ENCODE data around the gene CCDC17.

CCDC17 gene

DNA sequence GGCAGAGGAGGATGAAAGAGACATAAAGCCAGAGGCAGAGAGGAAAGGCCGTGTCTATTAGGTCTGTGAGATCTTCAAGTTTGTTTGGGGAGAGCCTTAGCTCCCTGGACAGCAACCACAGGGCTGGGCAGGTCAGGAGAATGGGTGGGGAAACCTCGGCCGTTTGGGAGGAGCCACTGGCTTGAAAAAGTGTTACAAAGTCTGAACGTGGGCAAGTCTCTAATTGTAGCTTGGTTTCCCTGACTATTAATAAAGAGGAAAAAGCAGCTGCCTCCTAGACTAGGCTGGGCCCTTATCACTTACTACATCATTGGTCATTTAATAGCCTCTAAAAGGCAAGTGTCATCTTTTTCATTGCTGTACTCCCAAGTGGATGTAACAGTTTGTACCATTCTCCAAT, at the start of gene CCDC17:
CCDC17 (minus strand) TSS at position 83 of the 400 bp plus-strand sequence. CDS start 145 bp downstream, outside the sequence.
- Histone ChIP-seq H3K4me3 (ENCODE audit: insufficient read length, low read depth) (no peak within 1 kb of the TSS), H3K4me1 (ENCODE audit: insufficient read depth, insufficient read length) (peaks cover 3% of the 10 kb centered on the region), H3K9ac (ENCODE audit: insufficient read length, low read depth) (no peak within 1 kb of the TSS), H3K9me3 (ENCODE audit: insufficient read depth, low read length) (no peaks in the 10 kb centered on the region), H3K36me3 (ENCODE audit: insufficient read depth, insufficient read length, low read length) (peaks cover 53% of the 10 kb centered on the region), H3K27me3 (ENCODE audit: insufficient read depth, insufficient read length) (no peaks in the 10 kb centered on the region)
- TF ChIP-seq SUZ12 (IDR thresholded peaks at IDR 0.05; ENCODE audit: extremely low read depth, insufficient read depth, insufficient read length): no peak
- TF ChIP-seq ZNF274 (IDR thresholded peaks at IDR 0.05; ENCODE audit: low read depth, low read length): no peak
- TF ChIP-seq YY1 (IDR thresholded peaks at IDR 0.05; ENCODE audit: insufficient read depth, insufficient read length): no peak
- DNase-seq (ENCODE audit: low read depth, low spot score): no peak

DNA sequence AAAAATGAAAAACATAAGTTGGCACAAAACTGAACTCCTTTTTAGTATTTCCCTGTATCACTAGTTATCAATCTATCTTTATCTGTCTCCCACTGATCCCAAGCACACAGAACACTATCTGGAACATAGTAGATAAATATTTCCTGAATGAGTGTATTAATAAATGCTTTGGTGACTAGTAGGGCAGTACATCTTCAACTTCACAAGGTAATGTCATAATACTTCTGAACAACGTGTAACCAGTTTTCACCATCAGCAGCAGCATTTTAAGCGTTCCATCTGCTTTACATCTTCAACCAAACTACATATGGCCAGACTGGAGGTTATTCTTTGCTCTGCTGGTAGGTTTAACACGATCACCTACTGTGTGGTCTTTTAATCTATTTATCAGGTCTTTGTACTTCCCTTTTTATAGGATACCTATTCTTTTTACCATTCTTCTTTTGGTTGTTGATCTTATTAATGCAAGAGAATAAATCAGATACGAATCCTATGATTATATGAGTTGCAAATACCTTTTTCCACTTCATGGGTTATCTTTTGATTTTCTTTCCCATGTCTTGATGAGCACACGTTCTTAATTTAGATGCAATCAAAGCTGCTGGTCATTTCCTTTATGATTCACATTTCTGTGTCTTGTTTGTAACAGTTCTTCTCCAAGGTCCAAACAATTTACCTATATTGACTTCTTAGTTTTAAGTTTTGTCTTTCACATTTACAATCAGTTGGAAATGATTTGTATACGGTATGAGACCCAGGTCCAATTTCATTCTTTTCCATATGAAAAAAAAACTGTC, 46.2 kb upstream of the CCDC17 start:
- DNase-seq (ENCODE audit: low read depth, low spot score): no peak
- H3K27me3 ChIP-seq (ENCODE audit: insufficient read depth, insufficient read length): no peaks in the 10 kb centered on the region
- no peaks in the 10 kb centered on the region for H3K4me1 ChIP-seq (ENCODE audit: insufficient read depth, insufficient read length)
- no peak for TF ChIP-seq ZNF274 (IDR thresholded peaks at IDR 0.05; ENCODE audit: low read depth, low read length)
- no peak for TF ChIP-seq SUZ12 (IDR thresholded peaks at IDR 0.05; ENCODE audit: extremely low read depth, insufficient read depth, insufficient read length)
- TF ChIP-seq YY1 (IDR thresholded peaks at IDR 0.05; ENCODE audit: insufficient read depth, insufficient read length): no peak
- peaks cover 10% of the 10 kb centered on the region for H3K36me3 ChIP-seq (ENCODE audit: insufficient read depth, insufficient read length, low read length)
- H3K4me3 ChIP-seq (ENCODE audit: insufficient read length, low read depth): no peak overlapping the region
- no peak overlapping the region for H3K9ac ChIP-seq (ENCODE audit: insufficient read length, low read depth)
- no peaks in the 10 kb centered on the region for H3K9me3 ChIP-seq (ENCODE audit: insufficient read depth, low read length)

DNA sequence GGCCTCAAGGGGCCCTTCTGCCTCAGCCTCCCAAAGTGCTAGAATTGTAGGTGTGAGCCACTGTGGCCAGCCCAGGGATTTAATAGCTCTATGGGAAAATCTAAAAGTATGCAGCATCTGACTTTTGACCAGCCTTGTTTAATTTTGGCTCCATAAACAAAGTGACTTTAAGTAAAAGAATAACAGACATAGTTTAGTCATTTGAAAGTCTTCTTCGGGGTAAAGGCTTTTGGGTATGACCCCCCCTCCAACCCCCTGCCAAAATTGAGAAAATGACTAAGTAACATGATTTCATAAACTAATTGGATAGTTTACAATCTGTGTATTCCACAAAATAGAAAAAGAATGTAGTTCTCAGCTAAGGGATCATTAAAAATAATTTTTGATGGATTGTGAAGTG, 45.5 kb upstream of the CCDC17 start:
- no peaks in the 10 kb centered on the region for H3K9me3 ChIP-seq (ENCODE audit: insufficient read depth, low read length)
- no peaks in the 10 kb centered on the region for H3K4me1 ChIP-seq (ENCODE audit: insufficient read depth, insufficient read length)
- no peak overlapping the region for H3K4me3 ChIP-seq (ENCODE audit: insufficient read length, low read depth)
- TF ChIP-seq SUZ12 (IDR thresholded peaks at IDR 0.05; ENCODE audit: extremely low read depth, insufficient read depth, insufficient read length) (no peak), ZNF274 (IDR thresholded peaks at IDR 0.05; ENCODE audit: low read depth, low read length) (no peak), YY1 (IDR thresholded peaks at IDR 0.05; ENCODE audit: insufficient read depth, insufficient read length) (no peak)
- H3K27me3 ChIP-seq (ENCODE audit: insufficient read depth, insufficient read length): no peaks in the 10 kb centered on the region
- H3K36me3 ChIP-seq (ENCODE audit: insufficient read depth, insufficient read length, low read length): peaks cover 7% of the 10 kb centered on the region
- no peak overlapping the region for H3K9ac ChIP-seq (ENCODE audit: insufficient read length, low read depth)
- DNase-seq (ENCODE audit: low read depth, low spot score): no peak

DNA sequence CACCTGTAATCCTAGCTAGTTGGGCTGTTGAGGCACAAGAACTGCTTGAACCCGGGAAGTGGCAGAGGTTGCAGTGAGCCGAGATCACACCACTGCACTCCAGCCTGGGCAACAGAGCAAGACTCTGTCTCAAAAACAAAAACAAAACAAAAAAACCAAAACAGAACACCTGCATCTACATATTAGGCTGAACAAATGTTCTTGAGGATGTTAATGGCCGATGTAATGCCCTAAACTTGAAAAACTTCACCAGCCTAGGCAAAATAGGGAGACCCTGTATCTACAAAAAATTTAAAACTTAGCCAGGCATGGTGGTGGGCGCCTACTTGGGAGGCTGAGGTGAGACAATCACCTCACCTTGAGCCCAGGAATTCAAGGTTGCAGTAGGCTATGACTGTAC, 44.7 kb upstream of the CCDC17 start:
- TF ChIP-seq SUZ12 (IDR thresholded peaks at IDR 0.05; ENCODE audit: extremely low read depth, insufficient read depth, insufficient read length): no peak
- TF ChIP-seq ZNF274 (IDR thresholded peaks at IDR 0.05; ENCODE audit: low read depth, low read length): no peak
- TF ChIP-seq YY1 (IDR thresholded peaks at IDR 0.05; ENCODE audit: insufficient read depth, insufficient read length): no peak

DNA sequence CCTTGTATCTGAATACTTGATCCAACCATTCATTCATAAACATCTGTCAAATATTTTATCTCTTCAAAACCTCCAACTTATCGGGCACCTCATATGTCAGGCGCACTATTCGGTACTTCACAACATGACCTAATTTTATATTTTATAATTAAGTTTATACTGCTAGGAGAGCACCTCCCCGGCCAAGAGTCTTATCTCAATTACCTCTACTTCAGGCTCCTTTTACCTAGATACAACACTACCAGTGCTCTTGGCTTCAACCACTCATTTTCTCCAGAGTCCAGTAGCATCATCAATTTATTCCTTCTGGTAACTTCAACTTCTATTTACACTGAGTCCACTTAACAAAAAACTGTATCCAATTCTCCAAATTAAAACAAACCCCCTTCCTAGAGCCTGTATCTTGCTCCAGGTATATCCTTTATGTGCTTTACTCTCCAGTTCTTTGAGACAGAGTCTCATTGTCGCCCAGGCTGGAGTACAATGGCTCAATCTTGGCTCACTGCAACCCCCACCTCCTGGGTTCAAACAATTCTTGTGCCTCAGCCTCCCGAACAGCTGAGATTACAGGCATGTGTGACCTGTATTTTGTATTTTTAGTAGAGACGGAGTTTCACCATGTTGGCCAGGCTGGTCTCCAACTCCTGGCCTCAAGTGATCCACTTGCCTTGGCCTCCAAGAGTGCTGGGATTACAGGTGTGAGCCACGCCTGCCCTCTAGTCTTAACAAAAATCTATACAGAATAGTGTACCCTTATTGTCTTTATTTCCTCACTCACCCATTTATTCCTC, 43.7 kb upstream of the CCDC17 start:
- no peaks in the 10 kb centered on the region for H3K27me3 ChIP-seq (ENCODE audit: insufficient read depth, insufficient read length)
- no peak overlapping the region for H3K9ac ChIP-seq (ENCODE audit: insufficient read length, low read depth)
- H3K36me3 ChIP-seq (ENCODE audit: insufficient read depth, insufficient read length, low read length): peaks cover 3% of the 10 kb centered on the region
- no peak for DNase-seq (ENCODE audit: low read depth, low spot score)
- no peaks in the 10 kb centered on the region for H3K9me3 ChIP-seq (ENCODE audit: insufficient read depth, low read length)
- TF ChIP-seq ZNF274 (IDR thresholded peaks at IDR 0.05; ENCODE audit: low read depth, low read length): no peak
- TF ChIP-seq SUZ12 (IDR thresholded peaks at IDR 0.05; ENCODE audit: extremely low read depth, insufficient read depth, insufficient read length): no peak
- no peak for TF ChIP-seq YY1 (IDR thresholded peaks at IDR 0.05; ENCODE audit: insufficient read depth, insufficient read length)
- H3K4me1 ChIP-seq (ENCODE audit: insufficient read depth, insufficient read length): no peaks in the 10 kb centered on the region
- no peak overlapping the region for H3K4me3 ChIP-seq (ENCODE audit: insufficient read length, low read depth)

More for the DNA sequence above, 44.7 kb upstream of the CCDC17 start:
- no peak overlapping the region for H3K9ac ChIP-seq (ENCODE audit: insufficient read length, low read depth)
- H3K36me3 ChIP-seq (ENCODE audit: insufficient read depth, insufficient read length, low read length): peaks cover 3% of the 10 kb centered on the region
- H3K27me3 ChIP-seq (ENCODE audit: insufficient read depth, insufficient read length): no peaks in the 10 kb centered on the region
- no peak for DNase-seq (ENCODE audit: low read depth, low spot score)
- no peaks in the 10 kb centered on the region for H3K9me3 ChIP-seq (ENCODE audit: insufficient read depth, low read length)
- no peak overlapping the region for H3K4me3 ChIP-seq (ENCODE audit: insufficient read length, low read depth)
- no peaks in the 10 kb centered on the region for H3K4me1 ChIP-seq (ENCODE audit: insufficient read depth, insufficient read length)

DNA sequence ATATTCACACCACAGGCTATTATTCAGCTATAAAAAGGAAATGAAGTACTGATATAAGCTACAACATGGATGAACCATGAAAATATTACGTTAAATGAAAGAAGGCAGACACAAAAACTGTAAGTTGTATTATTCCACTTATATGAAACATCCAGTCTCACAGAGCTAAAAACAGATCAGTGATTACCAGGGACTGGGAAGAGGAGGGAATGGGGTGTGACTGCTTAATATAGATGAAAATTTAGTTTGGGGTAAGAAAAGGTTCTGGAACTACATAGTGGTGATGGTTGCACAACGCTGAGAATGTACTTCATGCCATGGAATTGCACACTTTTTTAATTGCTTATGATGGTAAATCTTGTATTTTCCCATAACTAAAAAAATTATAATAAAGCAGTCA, 43.0 kb upstream of the CCDC17 start:
- Histone ChIP-seq H3K4me1 (ENCODE audit: insufficient read depth, insufficient read length) (no peaks in the 10 kb centered on the region), H3K9me3 (ENCODE audit: insufficient read depth, low read length) (no peaks in the 10 kb centered on the region), H3K9ac (ENCODE audit: insufficient read length, low read depth) (no peak overlapping the region), H3K36me3 (ENCODE audit: insufficient read depth, insufficient read length, low read length) (peaks cover 6% of the 10 kb centered on the region), H3K27me3 (ENCODE audit: insufficient read depth, insufficient read length) (no peaks in the 10 kb centered on the region), H3K4me3 (ENCODE audit: insufficient read length, low read depth) (no peak overlapping the region)
- TF ChIP-seq ZNF274 (IDR thresholded peaks at IDR 0.05; ENCODE audit: low read depth, low read length) (no peak), SUZ12 (IDR thresholded peaks at IDR 0.05; ENCODE audit: extremely low read depth, insufficient read depth, insufficient read length) (no peak), YY1 (IDR thresholded peaks at IDR 0.05; ENCODE audit: insufficient read depth, insufficient read length) (no peak)
- DNase-seq (ENCODE audit: low read depth, low spot score): no peak

DNA sequence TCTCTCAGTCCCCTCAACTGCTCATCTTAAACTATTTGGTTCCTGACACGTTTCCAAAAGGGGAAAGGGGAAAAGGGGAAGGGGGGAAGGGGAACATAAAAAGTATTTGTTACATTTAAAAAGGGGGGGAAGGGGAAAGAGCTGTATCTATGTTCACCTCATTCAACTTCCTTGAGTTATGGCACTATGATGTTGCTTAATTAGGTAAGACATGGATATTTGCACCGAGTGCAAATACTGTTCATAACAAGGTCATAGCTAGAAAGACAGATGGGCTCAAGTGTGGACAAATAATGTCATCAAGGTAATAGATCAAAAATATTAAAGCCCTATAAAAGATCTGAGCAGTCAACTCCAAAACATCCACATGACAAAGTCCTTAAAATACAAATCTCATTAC, 36.5 kb upstream of the CCDC17 start:
- H3K9ac ChIP-seq (ENCODE audit: insufficient read length, low read depth): no peak overlapping the region
- H3K36me3 ChIP-seq (ENCODE audit: insufficient read depth, insufficient read length, low read length): peaks cover 64% of the 10 kb centered on the region
- DNase-seq (ENCODE audit: low read depth, low spot score): no peak
- no peaks in the 10 kb centered on the region for H3K27me3 ChIP-seq (ENCODE audit: insufficient read depth, insufficient read length)
- TF ChIP-seq ZNF274 (IDR thresholded peaks at IDR 0.05; ENCODE audit: low read depth, low read length) (no peak), YY1 (IDR thresholded peaks at IDR 0.05; ENCODE audit: insufficient read depth, insufficient read length) (no peak), SUZ12 (IDR thresholded peaks at IDR 0.05; ENCODE audit: extremely low read depth, insufficient read depth, insufficient read length) (no peak)
- H3K9me3 ChIP-seq (ENCODE audit: insufficient read depth, low read length): no peaks in the 10 kb centered on the region
- H3K4me1 ChIP-seq (ENCODE audit: insufficient read depth, insufficient read length): no peaks in the 10 kb centered on the region
- H3K4me3 ChIP-seq (ENCODE audit: insufficient read length, low read depth): no peak overlapping the region

Data from NT2/D1 (cell line).